ENCODE results near the gene RPS6KA1. TPM values are rescaled to one million over a fixed set of nuclear protein-coding genes. Genes with fewer than 3 reads are reported as not detected.
A peak's percentile ranks its signal among the peaks of the same experiment; 100 is the strongest.

RPS6KA1 gene
- polyA plus RNA-seq, 3 donors, result 116 to 189 (median 188) TPM

DNA sequence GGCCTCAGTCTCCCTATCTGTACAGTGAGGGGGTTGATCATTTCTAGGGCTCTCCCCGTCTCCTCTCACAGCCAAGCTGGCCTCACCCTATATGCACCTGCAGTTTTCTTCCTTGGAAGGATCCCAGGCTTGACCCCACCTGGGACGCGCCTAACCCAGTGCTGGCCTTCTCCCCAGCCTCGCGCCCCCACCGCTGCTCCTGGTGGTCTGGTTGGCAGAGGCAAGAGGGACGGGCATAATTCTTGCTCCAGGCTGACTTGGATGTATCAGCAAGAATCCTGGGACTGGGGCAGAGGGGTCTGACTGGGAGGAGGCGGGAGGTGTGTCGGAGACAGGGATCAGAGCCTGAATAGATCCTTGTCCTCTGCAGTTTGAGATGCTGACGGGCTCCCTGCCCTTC lies 25.2 kb downstream of the RPS6KA1 start:
- WGBS (ENCODE audit: insufficient coverage), result 100% methylated on average over 9 of the region's 10 CpGs
- no peak for DNase-seq
- H3K9me3 Mint-ChIP-seq, result no peaks in the 10 kb centered on the region
- H3K4me1 ChIP-seq (ENCODE audit: control insufficient read depth in 1 of 2, insufficient read depth in 2 of 2, low read length in 2 of 2), result peaks cover 22 to 31% of the 10 kb centered on the region in 2 donors
- no peaks in the 10 kb centered on the region for H3K9me3 ChIP-seq (replicated peaks in 1 of 2; ENCODE audit: control insufficient read depth in 1 of 2, insufficient read depth in 1 of 2, low read length in 2 of 2)
- H3K36me3 Mint-ChIP-seq, result peaks cover 85 to 94% of the 10 kb centered on the region in 2 donors
- H3K27me3 Mint-ChIP-seq (ENCODE audit: low read depth in 3 of 3), result no peaks in the 10 kb centered on the region
- H3K4me2 ChIP-seq (replicated peaks; ENCODE audit: extremely low read depth, low read length, poor library complexity, severe bottlenecking), result no peak overlapping the region
- H2AFZ ChIP-seq (ENCODE audit: insufficient read depth, low read depth, low read length, poor library complexity, severe bottlenecking), result no peak overlapping the region
- intact Hi-C loops (cut with micrococcal nuclease), result loop anchor here in 1 of 2 donors (5.0 kb wide), 1 partner anchor 52 kb away; no protein-coding TSS in a partner anchor
- H3K9ac ChIP-seq (ENCODE audit: insufficient read depth, low read length, poor library complexity, severe bottlenecking), result no peak overlapping the region
- H3K27ac Mint-ChIP-seq, result peak overlapping the region; percentile 31 to 93 (median 86)
- H4K20me1 ChIP-seq (ENCODE audit: insufficient read depth, low read length), result peaks cover 94% of the 10 kb centered on the region
- peaks cover 87 to 93% of the 10 kb centered on the region in 2 donors for H3K36me3 ChIP-seq (replicated peaks in 1 of 2; ENCODE audit: control insufficient read depth in 1 of 2, insufficient read depth in 2 of 2, low read length in 2 of 2)
- H3K4me3 ChIP-seq (replicated peaks in 1 of 3; ENCODE audit: low read depth in 2 of 3, low read length in 3 of 3), result no peak overlapping the region
- TF ChIP-seq, protein P1, sequence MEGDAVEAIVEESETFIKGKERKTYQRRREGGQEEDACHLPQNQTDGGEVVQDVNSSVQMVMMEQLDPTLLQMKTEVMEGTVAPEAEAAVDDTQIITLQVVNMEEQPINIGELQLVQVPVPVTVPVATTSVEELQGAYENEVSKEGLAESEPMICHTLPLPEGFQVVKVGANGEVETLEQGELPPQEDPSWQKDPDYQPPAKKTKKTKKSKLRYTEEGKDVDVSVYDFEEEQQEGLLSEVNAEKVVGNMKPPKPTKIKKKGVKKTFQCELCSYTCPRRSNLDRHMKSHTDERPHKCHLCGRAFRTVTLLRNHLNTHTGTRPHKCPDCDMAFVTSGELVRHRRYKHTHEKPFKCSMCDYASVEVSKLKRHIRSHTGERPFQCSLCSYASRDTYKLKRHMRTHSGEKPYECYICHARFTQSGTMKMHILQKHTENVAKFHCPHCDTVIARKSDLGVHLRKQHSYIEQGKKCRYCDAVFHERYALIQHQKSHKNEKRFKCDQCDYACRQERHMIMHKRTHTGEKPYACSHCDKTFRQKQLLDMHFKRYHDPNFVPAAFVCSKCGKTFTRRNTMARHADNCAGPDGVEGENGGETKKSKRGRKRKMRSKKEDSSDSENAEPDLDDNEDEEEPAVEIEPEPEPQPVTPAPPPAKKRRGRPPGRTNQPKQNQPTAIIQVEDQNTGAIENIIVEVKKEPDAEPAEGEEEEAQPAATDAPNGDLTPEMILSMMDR (IDR thresholded peaks at IDR 0.05), result no peak
- peaks cover 28% of the 10 kb centered on the region for H3K4me1 Mint-ChIP-seq
- H3K4me3 Mint-ChIP-seq, result no peak overlapping the region
- no peaks in the 10 kb centered on the region for H3K27me3 ChIP-seq (ENCODE audit: control insufficient read depth in 2 of 2, insufficient read depth in 2 of 2, low read length in 2 of 2)
- peak overlapping the region; percentile 54 to 85 for H3K27ac ChIP-seq (ENCODE audit: low read depth in 1 of 2, low read length in 2 of 2)
- H3K79me2 ChIP-seq (ENCODE audit: insufficient read depth, low read length), result peaks cover 77% of the 10 kb centered on the region

DNA sequence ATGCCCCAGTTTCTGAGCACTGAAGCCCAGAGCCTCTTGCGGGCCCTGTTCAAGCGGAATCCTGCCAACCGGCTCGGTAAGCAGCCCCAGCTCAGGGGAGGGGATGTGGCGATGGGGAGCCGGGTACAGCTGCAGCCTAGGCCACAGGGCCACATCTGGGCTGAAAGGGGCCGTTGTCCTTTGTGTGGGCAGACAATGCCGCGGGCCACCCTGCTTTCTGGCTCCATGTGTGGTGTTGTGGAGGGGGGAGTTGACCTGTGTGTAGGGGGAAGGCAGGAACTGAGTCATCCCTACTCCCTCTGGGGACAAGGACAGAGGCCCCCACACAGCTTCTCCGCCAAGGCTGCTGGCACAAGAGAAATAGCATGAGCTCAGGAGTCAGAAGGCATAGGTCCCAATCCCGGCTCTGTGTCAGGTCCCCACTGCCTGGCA lies 26.0 kb downstream of the RPS6KA1 start:
- peaks cover 99% of the 10 kb centered on the region for H4K20me1 ChIP-seq (ENCODE audit: insufficient read depth, low read length)
- H3K27me3 ChIP-seq (ENCODE audit: control insufficient read depth in 2 of 2, insufficient read depth in 2 of 2, low read length in 2 of 2), result no peaks in the 10 kb centered on the region
- intact Hi-C loops (cut with micrococcal nuclease), result no loop called here
- H3K36me3 Mint-ChIP-seq, result peaks cover 90 to 97% of the 10 kb centered on the region in 2 donors
- H3K9me3 ChIP-seq (replicated peaks in 1 of 2; ENCODE audit: control insufficient read depth in 1 of 2, insufficient read depth in 1 of 2, low read length in 2 of 2), result no peaks in the 10 kb centered on the region
- H3K27ac ChIP-seq (ENCODE audit: low read depth in 1 of 2, low read length in 2 of 2), result peak overlapping the region; percentile 54 to 85
- no peak overlapping the region for H3K4me2 ChIP-seq (replicated peaks; ENCODE audit: extremely low read depth, low read length, poor library complexity, severe bottlenecking)
- peaks cover 93 to 98% of the 10 kb centered on the region in 2 donors for H3K36me3 ChIP-seq (replicated peaks in 1 of 2; ENCODE audit: control insufficient read depth in 1 of 2, insufficient read depth in 2 of 2, low read length in 2 of 2)
- TF ChIP-seq, protein P1 (IDR thresholded peaks at IDR 0.05), result no peak
- H3K9me3 Mint-ChIP-seq, result no peaks in the 10 kb centered on the region
- no peaks in the 10 kb centered on the region for H3K27me3 Mint-ChIP-seq (ENCODE audit: low read depth in 3 of 3)
- 44% methylated on average over 8 of the region's 11 CpGs for WGBS (ENCODE audit: insufficient coverage)
- H2AFZ ChIP-seq (ENCODE audit: insufficient read depth, low read depth, low read length, poor library complexity, severe bottlenecking), result no peak overlapping the region
- peaks cover 22 to 31% of the 10 kb centered on the region in 2 donors for H3K4me1 ChIP-seq (ENCODE audit: control insufficient read depth in 1 of 2, insufficient read depth in 2 of 2, low read length in 2 of 2)
- H3K4me3 ChIP-seq (replicated peaks in 1 of 3; ENCODE audit: low read depth in 2 of 3, low read length in 3 of 3), result no peak overlapping the region
- H3K9ac ChIP-seq (ENCODE audit: insufficient read depth, low read length, poor library complexity, severe bottlenecking), result peak overlapping the region; percentile 16
- H3K4me3 Mint-ChIP-seq, result no peak overlapping the region
- H3K27ac Mint-ChIP-seq, result peak overlapping the region; percentile 56 to 88 (median 84)
- no peak for DNase-seq
- H3K79me2 ChIP-seq (ENCODE audit: insufficient read depth, low read length), result peaks cover 75% of the 10 kb centered on the region
- peaks cover 28% of the 10 kb centered on the region for H3K4me1 Mint-ChIP-seq

Data from CD14-positive monocyte (primary cell).